H9 (cell line): Measurements from ENCODE around the gene DTX2. TPM values are rescaled to one million over a fixed set of nuclear protein-coding genes. Genes with fewer than 3 reads are reported as not detected.

Experiments used
- total RNA-seq: library from RNA; stranded (reverse); gene quantifications from 2 replicates; pipeline ENCODE4 v1.2.1, GENCODE V29; 2021

DTX2 gene
- total RNA-seq, 1 experiment from 2014 or later, result 48.8 TPM

Other genes starting within 250 kb of the DTX2 start
- 175 and 186 TPM in 2 replicates for gene HSPB1, start 159.0 kb upstream of the DTX2 start, total RNA-seq
- gene YWHAG, start 102.7 kb upstream of the DTX2 start, total RNA-seq, result 241 and 243 TPM in 2 replicates
- gene SSC4D, start 52.0 kb upstream of the DTX2 start, total RNA-seq, result 14.8 and 16.4 TPM in 2 replicates
- 1.3 TPM in 2 replicates for gene ZP3, start 36.8 kb upstream of the DTX2 start, total RNA-seq
- 2.1 and 3.5 TPM in 2 replicates for gene UPK3B, start 48.8 kb downstream of the DTX2 start, total RNA-seq
- not detected in 2 replicates for gene SPDYE16, start 81.6 kb downstream of the DTX2 start, total RNA-seq
- 8.5 and 9.8 TPM in 2 replicates for gene POMZP3, start 165.6 kb downstream of the DTX2 start, total RNA-seq